Measurements from ENCODE around the gene MTAP. TPM values are rescaled to one million over a fixed set of nuclear protein-coding genes. Genes with fewer than 3 reads are reported as not detected.

Gene MTAP
- total RNA-seq, 1 donor from 2014 or later, result 56.1 TPM

- Mint-ChIP-seq H3K4me1 (ENCODE audit: low read depth, unreplicated experiment) (peaks cover 12% of the 10 kb centered on the region), H3K27ac (ENCODE audit: unreplicated experiment) (no peak overlapping the region), H3K27me3 (ENCODE audit: low read depth, unreplicated experiment) (peaks cover 3% of the 10 kb centered on the region), H3K36me3 (ENCODE audit: low read depth, unreplicated experiment) (no peaks in the 10 kb centered on the region), H3K9me3 (ENCODE audit: unreplicated experiment) (no peaks in the 10 kb centered on the region), H3K4me3 (ENCODE audit: unreplicated experiment) (no peak overlapping the region)
- DNase-seq (ENCODE audit: low read depth), result no peak
- Histone ChIP-seq H3K4me1 (ENCODE audit: insufficient read depth, low read length) (no peaks in the 10 kb centered on the region), H3K36me3 (ENCODE audit: insufficient read depth, low read length) (no peaks in the 10 kb centered on the region), H3K79me2 (ENCODE audit: insufficient read depth, low read length) (no peaks in the 10 kb centered on the region), H4K20me1 (ENCODE audit: insufficient read depth, low read length) (no peaks in the 10 kb centered on the region), H3K4me3 (ENCODE audit: insufficient read depth, low read depth, low read length) (no peak overlapping the region), H3K9ac (ENCODE audit: low read length) (no peak overlapping the region), H3K27ac (ENCODE audit: low read depth, low read length) (no peak overlapping the region), H3K27me3 (ENCODE audit: insufficient read depth, low read length) (no peaks in the 10 kb centered on the region), H3K4me2 (ENCODE audit: low read length) (peak overlapping the region; percentile 18), H3K9me3 (ENCODE audit: insufficient read depth, low read depth, low read length) (no peaks in the 10 kb centered on the region), H2AFZ (ENCODE audit: low read depth, low read length) (no peak overlapping the region)
- FAIRE-seq, result peak; percentile 39
- no peak for TF ChIP-seq EZH2 (IDR thresholded peaks at IDR 0.05; ENCODE audit: insufficient read depth, low read length)
- TF ChIP-seq CTCF (IDR thresholded peaks at IDR 0.05; ENCODE audit: insufficient read depth, low read depth, low read length), result no peak
Measured at GRCh38 chr9:21764846-21765245, 37.6 kb upstream of the MTAP start.

- no peaks in the 10 kb centered on the region for H3K27me3 ChIP-seq (ENCODE audit: insufficient read depth, low read length)
Measured at GRCh38 chr9:21766096-21766495, 36.3 kb upstream of the MTAP start.

More at GRCh38 chr9:21766096-21766495, 36.3 kb upstream of the MTAP start:
- H4K20me1 ChIP-seq (ENCODE audit: insufficient read depth, low read length), result no peaks in the 10 kb centered on the region
- no peaks in the 10 kb centered on the region for H3K36me3 Mint-ChIP-seq (ENCODE audit: low read depth, unreplicated experiment)
- H2AFZ ChIP-seq (ENCODE audit: low read depth, low read length), result no peak overlapping the region
- H3K4me1 Mint-ChIP-seq (ENCODE audit: low read depth, unreplicated experiment), result peaks cover 14% of the 10 kb centered on the region
- H3K79me2 ChIP-seq (ENCODE audit: insufficient read depth, low read length), result no peaks in the 10 kb centered on the region
- H3K27ac ChIP-seq (ENCODE audit: low read depth, low read length), result no peak overlapping the region
- H3K36me3 ChIP-seq (ENCODE audit: insufficient read depth, low read length), result no peaks in the 10 kb centered on the region
- H3K4me2 ChIP-seq (ENCODE audit: low read length), result no peak overlapping the region
- H3K4me1 ChIP-seq (ENCODE audit: insufficient read depth, low read length), result peaks cover 4% of the 10 kb centered on the region
- H3K27me3 Mint-ChIP-seq (ENCODE audit: low read depth, unreplicated experiment), result peaks cover 3% of the 10 kb centered on the region
- no peak overlapping the region for H3K27ac Mint-ChIP-seq (ENCODE audit: unreplicated experiment)
- H3K9ac ChIP-seq (ENCODE audit: low read length), result no peak overlapping the region
- no peak overlapping the region for H3K4me3 ChIP-seq (ENCODE audit: insufficient read depth, low read depth, low read length)
- no peak for FAIRE-seq
- no peak for DNase-seq (ENCODE audit: low read depth)
- no peak for TF ChIP-seq EZH2 (IDR thresholded peaks at IDR 0.05; ENCODE audit: insufficient read depth, low read length)
- TF ChIP-seq CTCF (IDR thresholded peaks at IDR 0.05; ENCODE audit: insufficient read depth, low read depth, low read length), result no peak
- no peaks in the 10 kb centered on the region for H3K9me3 Mint-ChIP-seq (ENCODE audit: unreplicated experiment)
- H3K4me3 Mint-ChIP-seq (ENCODE audit: unreplicated experiment), result no peak overlapping the region
- no peaks in the 10 kb centered on the region for H3K9me3 ChIP-seq (ENCODE audit: insufficient read depth, low read depth, low read length)
